ENCODE results near the gene NPAS3.

GRCh38 chr14:33408291-33408690 lies 469.6 kb downstream of the NPAS3 start:
- TF ChIP-seq CTCF (IDR thresholded peaks at IDR 0.05) = no peak
- TF ChIP-seq POLR2A (IDR thresholded peaks at IDR 0.05) = no peak
